PC-9 (cell line): ENCODE measurements around the gene ATG10. TPM values are rescaled to one million over a fixed set of nuclear protein-coding genes. Genes with fewer than 3 reads are reported as not detected.

ENCODE experiments used
- BruUV-seq: library from RNA; stranded (reverse); fragments of 400-500 nt; replicated peaks from 2 replicates; lab custom pipeline; 2021; lab: Mats Ljungman, UMichigan
- CTCF ChIA-PET: fragments of 300-600 bp; sonication (Branson Sonifier 250); formaldehyde crosslinking; loops from one replicate; lab custom pipeline; 2022; ENCODE audit warnings: antibody characterized with exemption; lab: Charles Lee
- POLR2A ChIA-PET: fragments of 300-600 bp; sonication (Branson Sonifier 250); formaldehyde crosslinking; loops from one replicate; lab custom pipeline; 2022; ENCODE audit warnings: antibody characterized with exemption; ENCODE audit not compliant: unreplicated experiment; lab: Charles Lee
- DNase-seq, 2 experiments: peaks; one replicate each; pipeline versions ENCODE4 v3.0.0 to v3.0.0-alpha.2; 2015 to 2022; ENCODE audit warnings: mixed read lengths in 1 of 2
- H2AFZ ChIP-seq: fragments of 200-600 bp; sonication (generic); 2 replicates; pipeline ENCODE4 v1.8.1; 2017; ENCODE audit warnings: antibody characterized with exemption
- H3F3A ChIP-seq: fragments of 200-600 bp; sonication (generic); 2 replicates; pipeline ENCODE4 v1.8.1; 2017; ENCODE audit warnings: antibody characterized with exemption, mild to moderate bottlenecking, low read depth; ENCODE audit not compliant: insufficient read depth
- H3K27ac ChIP-seq: fragments of 200-600 bp; sonication (generic); 2 replicates; pipeline ENCODE4 v1.6.1; 2016; ENCODE audit warnings: mixed run types
- H3K27me3 ChIP-seq: fragments of 200-600 bp; sonication (generic); 2 replicates; pipeline ENCODE4 v1.6.1; 2016; ENCODE audit warnings: low read depth, mixed run types; ENCODE audit not compliant: insufficient read depth
- H3K36me3 ChIP-seq: fragments of 200-600 bp; sonication (generic); 2 replicates; pipeline ENCODE4 v1.6.1; 2016; ENCODE audit warnings: low read depth, mixed run types
- H3K4me1 ChIP-seq: fragments of 200-600 bp; sonication (generic); replicated peaks from 2 replicates; pipeline ENCODE4 v1.6.1; 2016; ENCODE audit warnings: mixed run types; ENCODE audit not compliant: insufficient read depth
- H3K4me2 ChIP-seq: fragments of 200-600 bp; sonication (generic); 2 replicates; pipeline ENCODE4 v1.6.1; 2017; ENCODE audit warnings: mixed run types
- H3K4me3 ChIP-seq: fragments of 200-600 bp; sonication (generic); 2 replicates; pipeline ENCODE4 v1.6.1; 2016; ENCODE audit warnings: mixed run types
- H3K79me2 ChIP-seq: fragments of 200-600 bp; sonication (generic); 2 replicates; pipeline ENCODE4 v1.6.1; 2017; ENCODE audit warnings: low read depth, mixed run types
- H3K9me2 ChIP-seq: fragments of 200-600 bp; sonication (generic); 2 replicates; pipeline ENCODE4 v1.8.1; 2017; ENCODE audit warnings: mild to moderate bottlenecking; ENCODE audit not compliant: insufficient read depth
- H3K9me3 ChIP-seq: fragments of 200-600 bp; sonication (generic); 2 replicates; pipeline ENCODE4 v1.8.1; 2016; ENCODE audit warnings: low read depth; ENCODE audit not compliant: insufficient read depth
- H4K20me1 ChIP-seq: fragments of 200-600 bp; sonication (generic); 2 replicates; pipeline ENCODE4 v1.8.1; 2017; ENCODE audit not compliant: insufficient read depth
- EZH2 ChIP-seq: fragments of 200-600 bp; sonication (generic); IDR thresholded peaks from 2 replicates; pipeline ENCODE4 v1.8.0; 2017; ENCODE audit warnings: antibody characterized with exemption, low read depth
- intact Hi-C: fragments of 100-400 bp; cut with micrococcal nuclease; formaldehyde crosslinking; loops from one replicate; pipeline ENCODE4 v1.10.0; 2022; ENCODE audit not compliant: unreplicated experiment
- total RNA-seq: library from RNA; stranded (reverse); gene quantifications from 2 replicates; pipeline ENCODE4 v1.2.3, GENCODE V29; 2021
- TF ChIP-seq, protein P1 (sequence below): fragments of 200-600 bp; sonication (generic); conservative IDR thresholded peaks from 2 replicates; pipeline ENCODE4 v1.6.1; 2017; ENCODE audit warnings: mixed run types, antibody characterized with exemption, mild to moderate bottlenecking, moderate library complexity

The ATG10 gene
- total RNA-seq, 1 experiment from 2014 or later = 12.7 TPM

DNA sequence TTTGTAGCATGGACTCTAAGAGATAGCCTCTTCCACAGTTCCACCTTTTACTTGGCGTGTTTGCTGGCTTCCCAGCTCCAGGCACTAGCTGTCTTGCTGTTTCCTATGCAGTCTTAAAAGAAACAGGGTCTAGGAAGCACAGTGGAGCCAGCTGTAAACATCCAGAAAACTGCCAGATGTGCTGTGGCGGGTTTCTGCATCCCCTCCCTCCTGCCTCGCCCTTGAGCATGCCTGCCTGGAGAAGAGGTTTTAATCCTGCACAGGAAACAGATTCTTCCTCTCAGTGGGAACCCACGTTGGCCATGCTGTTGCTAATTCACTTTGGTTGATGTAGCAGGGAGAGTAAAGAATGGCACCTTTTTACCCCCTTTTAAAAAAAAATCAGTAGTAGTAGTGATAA lies 185.1 kb downstream of the ATG10 start:
- Histone ChIP-seq H3F3A (no peaks in the 10 kb centered on the region), H3K27ac (no peak overlapping the region), H3K9me3 (no peaks in the 10 kb centered on the region), H3K4me1 (peaks cover 10% of the 10 kb centered on the region), H3K27me3 (no peaks in the 10 kb centered on the region), H3K9me2 (no peaks in the 10 kb centered on the region; the same call in 1 of the 2 replicates), H3K79me2 (no peaks in the 10 kb centered on the region), H3K4me2 (no peak overlapping the region), H3K4me3 (no peak overlapping the region), H4K20me1 (no peaks in the 10 kb centered on the region), H2AFZ (no peak overlapping the region), H3K36me3 (no peaks in the 10 kb centered on the region)
- DNase-seq = no peak
- POLR2A ChIA-PET = no interaction called here
- TF ChIP-seq EZH2 = no peak
- TF ChIP-seq, protein P1, sequence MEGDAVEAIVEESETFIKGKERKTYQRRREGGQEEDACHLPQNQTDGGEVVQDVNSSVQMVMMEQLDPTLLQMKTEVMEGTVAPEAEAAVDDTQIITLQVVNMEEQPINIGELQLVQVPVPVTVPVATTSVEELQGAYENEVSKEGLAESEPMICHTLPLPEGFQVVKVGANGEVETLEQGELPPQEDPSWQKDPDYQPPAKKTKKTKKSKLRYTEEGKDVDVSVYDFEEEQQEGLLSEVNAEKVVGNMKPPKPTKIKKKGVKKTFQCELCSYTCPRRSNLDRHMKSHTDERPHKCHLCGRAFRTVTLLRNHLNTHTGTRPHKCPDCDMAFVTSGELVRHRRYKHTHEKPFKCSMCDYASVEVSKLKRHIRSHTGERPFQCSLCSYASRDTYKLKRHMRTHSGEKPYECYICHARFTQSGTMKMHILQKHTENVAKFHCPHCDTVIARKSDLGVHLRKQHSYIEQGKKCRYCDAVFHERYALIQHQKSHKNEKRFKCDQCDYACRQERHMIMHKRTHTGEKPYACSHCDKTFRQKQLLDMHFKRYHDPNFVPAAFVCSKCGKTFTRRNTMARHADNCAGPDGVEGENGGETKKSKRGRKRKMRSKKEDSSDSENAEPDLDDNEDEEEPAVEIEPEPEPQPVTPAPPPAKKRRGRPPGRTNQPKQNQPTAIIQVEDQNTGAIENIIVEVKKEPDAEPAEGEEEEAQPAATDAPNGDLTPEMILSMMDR = no peak
- intact Hi-C loops = no loop called here
- BruUV-seq = no TSS peak
- CTCF ChIA-PET = no interaction called here

GRCh38 chr5:82158755-82159413 lies 187.1 kb downstream of the ATG10 start:
- peak overlapping the region; percentile 47; the same call in 1 of the 2 replicates for H3K27ac ChIP-seq

GRCh38 chr5:82160948-82161347 lies 189.1 kb downstream of the ATG10 start:
- H3K27me3 ChIP-seq = no peaks in the 10 kb centered on the region
- DNase-seq = no peak
- H3K79me2 ChIP-seq = no peaks in the 10 kb centered on the region
- H3K9me2 ChIP-seq = peaks cover 6% of the 10 kb centered on the region; the same call in 1 of the 2 replicates
- H3K4me3 ChIP-seq = no peak overlapping the region
- CTCF ChIA-PET = no interaction called here
- H3K4me1 ChIP-seq = peaks cover 15% of the 10 kb centered on the region; the same call in 1 of the 2 replicates
- no peak for TF ChIP-seq EZH2
- TF ChIP-seq, protein P1 = no peak
- intact Hi-C loops = no loop called here
- H3K4me2 ChIP-seq = no peak overlapping the region
- no TSS peak for BruUV-seq
- H2AFZ ChIP-seq = no peak overlapping the region
- peaks cover 5% of the 10 kb centered on the region; the same call in 1 of the 2 replicates for H3F3A ChIP-seq
- H4K20me1 ChIP-seq = no peaks in the 10 kb centered on the region
- no peak overlapping the region for H3K27ac ChIP-seq
- POLR2A ChIA-PET = no interaction called here
- H3K9me3 ChIP-seq = no peaks in the 10 kb centered on the region
- H3K36me3 ChIP-seq = no peaks in the 10 kb centered on the region

More at GRCh38 chr5:82158755-82159413, 187.1 kb downstream of the ATG10 start:
- Histone ChIP-seq H3K79me2 (no peaks in the 10 kb centered on the region), H3K9me2 (peaks cover 6% of the 10 kb centered on the region; the same call in 1 of the 2 replicates), H3F3A (no peaks in the 10 kb centered on the region), H3K36me3 (no peaks in the 10 kb centered on the region), H3K4me2 (no peak overlapping the region), H3K27me3 (no peaks in the 10 kb centered on the region), H3K9me3 (no peaks in the 10 kb centered on the region), H3K4me1 (peaks cover 8% of the 10 kb centered on the region; the same call in 1 of the 2 replicates), H4K20me1 (no peaks in the 10 kb centered on the region), H3K4me3 (no peak overlapping the region), H2AFZ (no peak overlapping the region)
- intact Hi-C loops = no loop called here
- CTCF ChIA-PET = interaction anchor here (0.5 kb wide), 1 partner anchor 348 kb away, joined by 4 read pairs; no protein-coding TSS in a partner anchor
- POLR2A ChIA-PET = interaction anchor here (0.6 kb wide), 1 partner anchor 108 kb away, joined by 6 read pairs; no protein-coding TSS in a partner anchor
- TF ChIP-seq EZH2 = no peak
- TF ChIP-seq, protein P1 = no peak
- BruUV-seq = no TSS peak
- DNase-seq = peak in 1 of 2 experiments; percentile 62
